NCI-H2081 (cell line): Measurements from ENCODE around the gene ERAS.
"Not testable (repeated sequence)": the region's sequence is repeated elsewhere in the genome, so short reads cannot be mapped to it uniquely, and the experiment has no call there.

Experiments used
- DNase-seq, 2 experiments: peaks; one replicate each; lab custom pipeline; 2025; lab: John Stamatoyannopoulos, UW

Gene ERAS

GRCh38 chrX:48831136-48831908 is 5.0 kb downstream of the ERAS start:
- DNase-seq, result no peak

GRCh38 chrX:48831909-48832291 is 5.6 kb downstream of the ERAS start:
- DNase-seq, result no peak

GRCh38 chrX:48833542-48834138 is 7.3 kb downstream of the ERAS start:
- peak in 1 of 2 experiments; percentile 12 for DNase-seq

- peak in 1 of 2 experiments; percentile 26 for DNase-seq
Measured at GRCh38 chrX:48834383-48834709, 8.0 kb downstream of the ERAS start.

GRCh38 chrX:48835524-48836329 is 9.4 kb downstream of the ERAS start, which contains the start of gene PCSK1N:
TSS of gene PCSK1N (minus strand) at chrX:48835610. CDS start at chrX:48835532, 78 bp downstream.
- peak; percentile 67 to 79 for DNase-seq

- DNase-seq, result no peak
Measured at GRCh38 chrX:48839686-48840085, 13.4 kb downstream of the ERAS start.

GRCh38 chrX:48848847-48849246 is 22.5 kb downstream of the ERAS start:
- no peak for DNase-seq

- DNase-seq, result no peak
Measured at GRCh38 chrX:48852857-48853256, 26.5 kb downstream of the ERAS start.

GRCh38 chrX:48853494-48853893 is 27.2 kb downstream of the ERAS start:
- not testable (repeated sequence) for DNase-seq

GRCh38 chrX:48854121-48854804 is 27.9 kb downstream of the ERAS start:
- not testable (repeated sequence) for DNase-seq

GRCh38 chrX:48854898-48855297 is 28.6 kb downstream of the ERAS start:
- DNase-seq, result no peak

GRCh38 chrX:48864210-48864609 is 37.9 kb downstream of the ERAS start:
- DNase-seq, result no peak

- not testable (repeated sequence) for DNase-seq
Measured at GRCh38 chrX:48872017-48872416, 45.7 kb downstream of the ERAS start.

- DNase-seq, result not testable (repeated sequence)
Measured at GRCh38 chrX:48876944-48877343, 50.6 kb downstream of the ERAS start.
